Trophoblast cell (in vitro differentiated cells and primary cell): ENCODE data around the gene LOXL3.

ENCODE experiments used
- DNase-seq, 2 donors: peaks; one replicate each; pipeline ENCODE4 v3.0.0-alpha.2; 2016
- H2AFZ ChIP-seq: 2 replicates; pipeline ENCODE4 v1.6.1; 2013; ENCODE audit warnings: low read length, moderate library complexity, mild to moderate bottlenecking; ENCODE audit not compliant: insufficient read depth, poor library complexity
- H2AK5ac ChIP-seq: 2 replicates; pipeline ENCODE4 v1.6.1; 2013; ENCODE audit warnings: mild to moderate bottlenecking, low read length
- H2BK120ac ChIP-seq: 2 replicates; pipeline ENCODE4 v1.6.1; 2013; ENCODE audit warnings: low read length, mild to moderate bottlenecking, moderate library complexity; ENCODE audit not compliant: insufficient read depth, poor library complexity
- H2BK12ac ChIP-seq: 2 replicates; pipeline ENCODE4 v1.6.1; 2013; ENCODE audit warnings: mild to moderate bottlenecking, low read length, moderate library complexity
- H2BK5ac ChIP-seq: 2 replicates; pipeline ENCODE4 v1.6.1; 2013; ENCODE audit warnings: low read length, low read depth, moderate library complexity, mild to moderate bottlenecking; ENCODE audit not compliant: poor library complexity
- H3K14ac ChIP-seq: 2 replicates; pipeline ENCODE4 v1.6.1; 2013; ENCODE audit warnings: mild to moderate bottlenecking, low read length
- H3K18ac ChIP-seq: 2 replicates; pipeline ENCODE4 v1.6.1; 2013; ENCODE audit warnings: mild to moderate bottlenecking, low read length
- H3K23ac ChIP-seq: 2 replicates; pipeline ENCODE4 v1.6.1; 2013; ENCODE audit warnings: low read length
- H3K27ac ChIP-seq: 2 replicates; pipeline ENCODE4 v1.5.1; 2013; ENCODE audit warnings: low read depth, mild to moderate bottlenecking, inconsistent platforms, low read length, moderate library complexity
- H3K27me3 ChIP-seq: 2 replicates; pipeline ENCODE4 v1.6.1; 2013; ENCODE audit warnings: inconsistent platforms, mild to moderate bottlenecking, low read length, moderate library complexity; ENCODE audit not compliant: insufficient read depth
- H3K36me3 ChIP-seq, 2 experiments: 1 replicate in 1 of 2; 2 replicates in 1 of 2; pipeline ENCODE4 v1.6.1; 2013; ENCODE audit warnings: low read length in 2 of 2, mild to moderate bottlenecking in 2 of 2, moderate library complexity in 1 of 2; ENCODE audit not compliant: insufficient read depth in 2 of 2, control insufficient read depth in 1 of 2
- H3K4ac ChIP-seq: 2 replicates; pipeline ENCODE4 v1.6.1; 2013; ENCODE audit warnings: low read depth, mild to moderate bottlenecking, low read length, moderate library complexity
- H3K4me1 ChIP-seq, 2 experiments: 1 replicate in 1 of 2; 2 replicates in 1 of 2; pipeline ENCODE4 v1.6.1; 2013; ENCODE audit warnings: low read length in 2 of 2, mild to moderate bottlenecking in 2 of 2, moderate library complexity in 1 of 2; ENCODE audit not compliant: insufficient read depth in 2 of 2, control insufficient read depth in 1 of 2
- H3K4me2 ChIP-seq: 2 replicates; pipeline ENCODE4 v1.6.1; 2013; ENCODE audit warnings: inconsistent platforms, mild to moderate bottlenecking, low read length, moderate library complexity
- H3K4me3 ChIP-seq: 2 replicates; pipeline ENCODE4 v1.5.1; 2013; ENCODE audit warnings: mild to moderate bottlenecking, low read depth, low read length, inconsistent platforms
- H3K79me1 ChIP-seq: one replicate; pipeline ENCODE4 v1.6.1; 2013; ENCODE audit warnings: low read length
- H3K79me2 ChIP-seq: 2 replicates; pipeline ENCODE4 v1.6.1; 2013; ENCODE audit warnings: low read length, mild to moderate bottlenecking; ENCODE audit not compliant: control insufficient read depth, insufficient read depth, poor library complexity
- H3K9ac ChIP-seq: 2 replicates; pipeline ENCODE4 v1.6.1; 2013; ENCODE audit warnings: mild to moderate bottlenecking, low read length
- H3K9me3 ChIP-seq: 2 replicates; pipeline ENCODE4 v1.6.1; 2013; ENCODE audit warnings: low read depth, mild to moderate bottlenecking, control low read depth, inconsistent platforms, low read length; ENCODE audit not compliant: insufficient read depth
- H4K12ac ChIP-seq: 2 replicates; pipeline ENCODE4 v1.6.1; 2013; ENCODE audit warnings: low read depth, mild to moderate bottlenecking, low read length, moderate library complexity
- H4K8ac ChIP-seq: 2 replicates; pipeline ENCODE4 v1.6.1; 2013; ENCODE audit warnings: low read depth, mild to moderate bottlenecking, low read length, moderate library complexity
- H4K91ac ChIP-seq: one replicate; pipeline ENCODE4 v1.6.1; 2013; ENCODE audit warnings: low read depth, mild to moderate bottlenecking, low read length, moderate library complexity
- WGBS: extraction: QIAGEN DNeasy Blood & Tissue Kit; methylation state at CpG from one replicate; pipeline ENCODE4 v1.1.7; 2013; ENCODE audit warnings: missing lambda C conversion rate; ENCODE audit not compliant: insufficient read length, insufficient coverage; ENCODE audit errors: extremely low coverage; 5-methylcytosine and 5-hydroxymethylcytosine counted together

Gene LOXL3

DNA sequence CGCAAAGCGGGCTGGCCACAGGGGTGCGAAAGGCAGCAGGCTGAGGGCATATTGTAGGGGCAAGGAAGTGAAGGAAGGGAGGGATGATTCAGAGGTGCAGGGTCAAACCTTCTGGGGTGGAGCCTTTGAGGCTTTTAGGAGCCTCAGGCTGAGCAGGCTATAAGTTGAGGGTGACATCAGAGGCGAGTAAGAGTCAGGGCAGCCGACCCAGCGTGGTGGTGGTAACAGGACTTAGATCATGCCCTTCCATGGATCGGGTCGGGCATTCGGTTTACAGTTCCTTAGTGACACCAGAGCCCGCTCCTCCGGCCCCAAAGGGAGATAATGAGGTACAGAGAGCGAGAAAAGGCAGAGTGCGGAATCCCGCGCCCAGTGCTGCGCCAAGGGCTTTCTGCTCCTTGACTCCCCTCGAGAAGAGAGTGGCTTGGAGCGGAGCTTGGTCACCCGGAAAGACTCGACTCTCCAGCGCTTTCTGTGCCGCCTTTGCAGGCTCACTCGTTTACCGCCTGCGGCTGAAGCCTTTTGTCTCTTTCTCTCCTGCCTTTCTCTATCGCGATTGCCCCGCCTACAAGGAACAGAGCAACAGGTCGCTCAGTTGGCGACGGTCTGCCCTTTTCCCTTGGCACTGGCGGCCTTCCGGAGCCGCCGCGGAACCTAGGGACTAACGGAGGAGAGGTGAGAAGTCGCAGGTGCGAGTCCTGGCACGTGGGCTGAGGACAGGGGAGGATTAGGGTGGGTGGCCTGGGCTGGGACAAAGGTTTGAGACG lies 55.1 kb downstream of the LOXL3 start:
- no peak overlapping the region for H2BK5ac ChIP-seq
- H3K4me2 ChIP-seq, result peak overlapping the region; percentile 63
- H4K91ac ChIP-seq, result no peak overlapping the region
- WGBS, result no CpG with 5 or more reads among the region's 41 CpGs
- peaks cover 18% of the 10 kb centered on the region for H3K79me1 ChIP-seq
- H3K27ac ChIP-seq, result no peak overlapping the region
- peaks cover 2% of the 10 kb centered on the region for H3K9me3 ChIP-seq
- no peak overlapping the region for H3K4ac ChIP-seq
- H3K4me3 ChIP-seq, result peak overlapping the region; percentile 30
- H3K18ac ChIP-seq, result no peak overlapping the region
- peaks cover 25% of the 10 kb centered on the region in 2 experiments for H3K4me1 ChIP-seq
- peaks cover 63% of the 10 kb centered on the region for H3K27me3 ChIP-seq
- peak; percentile 23 to 33 for DNase-seq
- H3K79me2 ChIP-seq, result peaks cover 8% of the 10 kb centered on the region
- no peak overlapping the region for H3K9ac ChIP-seq
- H4K8ac ChIP-seq, result no peak overlapping the region
- no peak overlapping the region for H4K12ac ChIP-seq
- H2BK120ac ChIP-seq, result no peak overlapping the region
- peak overlapping the region; percentile 27 for H2AFZ ChIP-seq
- peaks cover 0 to under 1% of the 10 kb centered on the region in 2 experiments for H3K36me3 ChIP-seq
- H2AK5ac ChIP-seq, result no peak overlapping the region
- no peak overlapping the region for H2BK12ac ChIP-seq
- no peak overlapping the region for H3K23ac ChIP-seq
- no peak overlapping the region for H3K14ac ChIP-seq

DNA sequence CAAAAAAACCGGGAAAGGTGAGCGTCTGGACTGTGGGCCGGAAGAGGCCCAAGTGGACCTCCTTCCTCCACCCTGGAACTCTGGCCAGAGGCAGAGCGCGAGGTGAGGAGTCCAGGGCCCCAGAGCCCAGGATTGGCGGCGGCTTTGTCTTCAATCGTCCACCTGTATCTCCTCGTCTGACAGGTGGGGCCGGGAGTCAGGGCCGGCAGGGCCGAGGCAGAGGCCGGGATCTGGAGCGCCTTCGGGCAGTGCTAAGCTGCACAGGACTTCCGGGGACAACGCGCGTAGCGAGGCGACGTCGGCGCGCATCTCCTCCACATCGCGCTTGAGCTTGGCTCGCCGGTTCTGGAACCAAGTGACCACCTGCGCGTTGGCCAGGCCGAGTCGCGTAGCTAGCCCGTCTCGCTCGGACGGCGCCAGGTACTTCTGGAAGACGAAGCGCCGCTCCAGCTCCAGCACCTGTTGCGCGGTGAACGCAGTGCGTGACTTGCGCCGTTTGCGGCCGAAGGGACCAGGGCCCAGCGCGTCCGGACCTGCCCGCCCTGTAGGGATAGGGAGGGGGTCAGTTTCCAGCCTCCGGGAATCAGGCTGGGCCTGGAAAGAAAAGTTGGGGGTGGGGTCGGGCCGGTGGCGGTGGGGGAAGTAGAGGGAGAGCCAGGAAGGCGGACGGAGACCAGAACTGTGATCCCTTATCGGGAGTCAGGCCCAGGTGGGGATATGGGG lies 55.8 kb downstream of the LOXL3 start:
- peak overlapping the region; percentile 1 for H4K8ac ChIP-seq
- no peak overlapping the region for H4K12ac ChIP-seq
- no peak overlapping the region for H3K4ac ChIP-seq
- no peak overlapping the region for H4K91ac ChIP-seq
- WGBS, result no CpG with 5 or more reads among the region's 61 CpGs
- H2AK5ac ChIP-seq, result no peak overlapping the region
- peaks cover 20 to 21% of the 10 kb centered on the region in 2 experiments for H3K4me1 ChIP-seq
- no peak overlapping the region for H3K23ac ChIP-seq
- peak overlapping the region; percentile 63 for H3K4me2 ChIP-seq
- peak overlapping the region; percentile 27 for H2AFZ ChIP-seq
- H3K36me3 ChIP-seq, result peaks cover 2 to 8% of the 10 kb centered on the region in 2 experiments
- no peak overlapping the region for H3K9ac ChIP-seq
- H3K27me3 ChIP-seq, result peaks cover 57% of the 10 kb centered on the region
- peak overlapping the region; percentile 54 for H3K4me3 ChIP-seq
- no peak overlapping the region for H2BK12ac ChIP-seq
- H3K79me1 ChIP-seq, result peaks cover 10% of the 10 kb centered on the region
- H3K27ac ChIP-seq, result no peak overlapping the region
- H3K79me2 ChIP-seq, result peaks cover 4% of the 10 kb centered on the region
- no peak overlapping the region for H2BK120ac ChIP-seq
- DNase-seq, result peak; percentile 39 to 71
- no peak overlapping the region for H2BK5ac ChIP-seq
- H3K18ac ChIP-seq, result no peak overlapping the region
- no peak overlapping the region for H3K14ac ChIP-seq
- H3K9me3 ChIP-seq, result peaks cover 2% of the 10 kb centered on the region

DNA sequence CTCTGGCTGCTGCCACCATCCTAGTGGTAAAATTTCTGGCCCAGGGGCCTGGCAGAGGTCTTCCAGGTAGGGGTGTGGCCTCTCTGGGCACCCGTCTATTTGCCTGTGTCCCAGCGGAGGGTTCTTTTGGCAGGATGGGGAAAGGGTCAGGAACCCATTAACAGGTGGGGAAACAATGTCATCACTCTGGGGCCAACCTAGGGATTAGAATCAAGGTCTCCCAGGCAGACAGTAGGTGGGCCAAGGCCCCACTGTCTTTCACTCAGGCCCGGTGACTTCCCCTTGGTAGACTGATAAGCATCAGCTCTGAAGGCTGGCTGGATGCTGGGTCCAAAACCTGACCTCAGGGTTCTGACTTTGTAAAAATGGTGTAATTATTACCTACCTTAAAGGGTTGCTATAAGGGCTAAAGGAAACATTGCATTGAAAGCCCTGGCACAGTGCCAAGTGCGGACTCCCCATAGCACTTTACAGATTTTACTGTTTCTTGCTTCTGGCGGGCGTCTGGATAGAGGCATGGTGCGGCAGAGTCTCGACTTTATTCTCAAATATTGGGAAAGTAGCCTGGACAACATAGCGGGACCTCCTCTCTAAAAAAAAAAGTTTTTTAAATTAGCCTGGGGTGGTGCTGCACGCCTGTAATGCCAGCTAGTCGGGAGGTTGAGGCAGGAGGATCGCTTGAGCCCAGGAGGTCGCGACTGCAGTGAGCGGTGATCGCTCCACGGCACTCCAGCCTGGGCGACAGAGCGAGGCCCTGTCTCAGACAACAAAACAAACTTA lies 56.6 kb downstream of the LOXL3 start:
- Histone ChIP-seq H4K8ac (no peak overlapping the region), H3K79me1 (peaks cover 3% of the 10 kb centered on the region)
- no CpG with 5 or more reads among the region's 19 CpGs for WGBS

DNA sequence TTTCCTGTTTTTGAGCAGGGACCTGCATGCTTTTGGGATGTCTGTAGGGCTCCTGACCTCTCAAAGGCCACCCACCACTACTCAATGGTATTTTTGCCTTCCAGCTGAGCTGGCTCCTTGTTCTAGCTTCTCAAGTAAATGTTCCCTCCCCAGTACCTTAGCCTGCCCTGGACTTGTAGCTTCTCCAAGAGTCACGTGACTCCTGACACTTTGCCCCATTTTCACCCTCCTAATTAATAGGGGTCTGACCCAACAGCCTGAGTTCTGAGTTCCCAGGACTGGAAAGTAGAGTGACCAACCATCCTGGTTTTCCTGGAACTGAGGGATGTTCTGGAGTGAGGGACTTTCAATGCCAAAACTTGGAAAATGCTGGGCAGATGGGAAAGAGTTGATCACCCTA lies 58.3 kb downstream of the LOXL3 start:
- no peak overlapping the region for H2AFZ ChIP-seq
- H3K23ac ChIP-seq, result no peak overlapping the region
- no peak overlapping the region for H2BK120ac ChIP-seq
- no peak overlapping the region for H3K4me2 ChIP-seq
- no peaks in the 10 kb centered on the region for H3K79me2 ChIP-seq
- H3K27me3 ChIP-seq, result peaks cover 32% of the 10 kb centered on the region
- no peak overlapping the region for H2BK12ac ChIP-seq
- no peak overlapping the region for H3K4ac ChIP-seq
- H4K8ac ChIP-seq, result no peak overlapping the region
- H2AK5ac ChIP-seq, result no peak overlapping the region
- peaks cover 16 to 18% of the 10 kb centered on the region in 2 experiments for H3K4me1 ChIP-seq
- peaks cover 3% of the 10 kb centered on the region for H3K9me3 ChIP-seq
- H3K18ac ChIP-seq, result no peak overlapping the region
- no CpG with 5 or more reads among the region's 1 CpG for WGBS
- H3K79me1 ChIP-seq, result peaks cover 3% of the 10 kb centered on the region
- H2BK5ac ChIP-seq, result no peak overlapping the region
- H3K9ac ChIP-seq, result no peak overlapping the region
- H3K14ac ChIP-seq, result no peak overlapping the region
- DNase-seq, result no peak
- peaks cover 24 to 33% of the 10 kb centered on the region in 2 experiments for H3K36me3 ChIP-seq
- H3K27ac ChIP-seq, result no peak overlapping the region
- H4K91ac ChIP-seq, result no peak overlapping the region
- no peak overlapping the region for H3K4me3 ChIP-seq
- H4K12ac ChIP-seq, result no peak overlapping the region

More for the DNA sequence above, 56.6 kb downstream of the LOXL3 start:
- Histone ChIP-seq H2BK12ac (no peak overlapping the region), H3K18ac (no peak overlapping the region), H3K4me1 (peaks cover 18% of the 10 kb centered on the region in 2 experiments), H3K79me2 (no peaks in the 10 kb centered on the region), H4K12ac (no peak overlapping the region), H3K9me3 (peaks cover 2% of the 10 kb centered on the region), H3K4ac (no peak overlapping the region), H3K4me3 (no peak overlapping the region), H3K4me2 (peak overlapping the region; percentile 63), H2AFZ (no peak overlapping the region), H2AK5ac (no peak overlapping the region), H2BK120ac (no peak overlapping the region), H4K91ac (no peak overlapping the region), H3K14ac (no peak overlapping the region), H3K9ac (no peak overlapping the region), H3K27ac (no peak overlapping the region), H3K27me3 (peaks cover 50% of the 10 kb centered on the region), H2BK5ac (no peak overlapping the region), H3K23ac (no peak overlapping the region), H3K36me3 (peaks cover 8 to 15% of the 10 kb centered on the region in 2 experiments)
- no peak for DNase-seq
